Measurements from ENCODE around the gene COL6A2. TPM values are rescaled to one million over a fixed set of nuclear protein-coding genes. Genes with fewer than 3 reads are reported as not detected.
"Not testable (repeated sequence)": the region's sequence is repeated elsewhere in the genome, so short reads cannot be mapped to it uniquely, and the experiment has no call there.

Gene COL6A2
- total RNA-seq, 1 donor from 2014 or later = 120 TPM

DNA sequence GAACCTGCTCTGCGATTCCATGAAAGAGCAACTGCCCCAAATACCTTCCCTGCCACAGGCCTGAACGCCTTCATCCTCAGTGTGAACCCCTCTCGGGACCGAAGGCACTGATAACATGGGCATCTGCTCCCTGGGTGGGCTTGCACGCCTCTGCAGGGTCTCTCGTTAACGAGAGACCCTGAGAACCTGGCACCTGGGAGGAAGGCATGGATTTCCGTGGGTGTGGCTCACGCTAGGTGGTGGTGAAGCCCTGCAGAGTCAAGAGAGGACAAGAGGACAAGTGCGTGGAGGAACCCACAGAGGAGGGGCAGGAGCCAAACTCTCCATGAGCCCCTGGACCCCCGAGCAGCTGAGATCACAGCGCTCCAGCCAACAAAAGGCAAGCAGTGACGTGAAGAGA lies 26.8 kb upstream of the COL6A2 start:
- Mint-ChIP-seq H3K9me3 (ENCODE audit: unreplicated experiment) (peaks cover 2% of the 10 kb centered on the region), H3K27me3 (ENCODE audit: low read depth, unreplicated experiment) (peaks cover 24% of the 10 kb centered on the region), H3K4me1 (ENCODE audit: low read depth, unreplicated experiment) (no peaks in the 10 kb centered on the region), H3K36me3 (ENCODE audit: low read depth, unreplicated experiment) (no peaks in the 10 kb centered on the region), H3K27ac (ENCODE audit: unreplicated experiment) (no peak overlapping the region), H3K4me3 (ENCODE audit: unreplicated experiment) (no peak overlapping the region)
- DNase-seq (ENCODE audit: low read depth) = no peak
- Histone ChIP-seq H2AFZ (ENCODE audit: low read depth, low read length) (no peak overlapping the region), H3K27me3 (ENCODE audit: insufficient read depth, low read length) (no peaks in the 10 kb centered on the region), H3K4me1 (ENCODE audit: insufficient read depth, low read length) (peaks cover 15% of the 10 kb centered on the region), H3K36me3 (ENCODE audit: insufficient read depth, low read length) (no peaks in the 10 kb centered on the region), H3K4me2 (ENCODE audit: low read length) (no peak overlapping the region), H3K9ac (ENCODE audit: low read length) (no peak overlapping the region), H3K27ac (ENCODE audit: low read depth, low read length) (no peak overlapping the region), H4K20me1 (ENCODE audit: insufficient read depth, low read length) (no peaks in the 10 kb centered on the region), H3K9me3 (ENCODE audit: insufficient read depth, low read depth, low read length) (no peaks in the 10 kb centered on the region), H3K79me2 (ENCODE audit: insufficient read depth, low read length) (no peaks in the 10 kb centered on the region), H3K4me3 (ENCODE audit: insufficient read depth, low read depth, low read length) (no peak overlapping the region)
- no peak for FAIRE-seq
- TF ChIP-seq EZH2 (IDR thresholded peaks at IDR 0.05; ENCODE audit: insufficient read depth, low read length) = no peak
- TF ChIP-seq, protein P1, sequence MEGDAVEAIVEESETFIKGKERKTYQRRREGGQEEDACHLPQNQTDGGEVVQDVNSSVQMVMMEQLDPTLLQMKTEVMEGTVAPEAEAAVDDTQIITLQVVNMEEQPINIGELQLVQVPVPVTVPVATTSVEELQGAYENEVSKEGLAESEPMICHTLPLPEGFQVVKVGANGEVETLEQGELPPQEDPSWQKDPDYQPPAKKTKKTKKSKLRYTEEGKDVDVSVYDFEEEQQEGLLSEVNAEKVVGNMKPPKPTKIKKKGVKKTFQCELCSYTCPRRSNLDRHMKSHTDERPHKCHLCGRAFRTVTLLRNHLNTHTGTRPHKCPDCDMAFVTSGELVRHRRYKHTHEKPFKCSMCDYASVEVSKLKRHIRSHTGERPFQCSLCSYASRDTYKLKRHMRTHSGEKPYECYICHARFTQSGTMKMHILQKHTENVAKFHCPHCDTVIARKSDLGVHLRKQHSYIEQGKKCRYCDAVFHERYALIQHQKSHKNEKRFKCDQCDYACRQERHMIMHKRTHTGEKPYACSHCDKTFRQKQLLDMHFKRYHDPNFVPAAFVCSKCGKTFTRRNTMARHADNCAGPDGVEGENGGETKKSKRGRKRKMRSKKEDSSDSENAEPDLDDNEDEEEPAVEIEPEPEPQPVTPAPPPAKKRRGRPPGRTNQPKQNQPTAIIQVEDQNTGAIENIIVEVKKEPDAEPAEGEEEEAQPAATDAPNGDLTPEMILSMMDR (IDR thresholded peaks at IDR 0.05; ENCODE audit: insufficient read depth, low read depth, low read length) = no peak

DNA sequence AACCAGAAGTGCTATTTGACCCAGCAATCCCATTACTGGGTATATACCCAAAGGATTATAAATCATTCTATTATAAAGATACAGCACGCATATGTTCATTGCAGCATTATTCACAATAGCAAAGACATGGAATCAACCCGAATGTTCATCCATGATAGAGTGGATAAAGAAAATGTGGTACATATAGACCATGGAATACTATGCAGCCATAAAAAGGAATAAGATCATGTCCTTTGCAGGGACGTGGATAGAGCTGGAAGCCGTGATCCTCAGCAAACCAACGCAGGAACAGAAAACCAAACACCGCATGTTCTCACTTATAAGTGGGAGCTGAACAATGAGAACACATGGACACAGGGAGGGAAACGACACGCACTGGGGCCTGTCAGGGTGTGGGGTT lies 21.2 kb upstream of the COL6A2 start:
- H3K27ac ChIP-seq (ENCODE audit: low read depth, low read length); H4K20me1 ChIP-seq (ENCODE audit: insufficient read depth, low read length); H3K9me3 Mint-ChIP-seq (ENCODE audit: unreplicated experiment); H3K9me3 ChIP-seq (ENCODE audit: insufficient read depth, low read depth, low read length); H3K27ac Mint-ChIP-seq (ENCODE audit: unreplicated experiment); H3K9ac ChIP-seq (ENCODE audit: low read length); H3K36me3 ChIP-seq (ENCODE audit: insufficient read depth, low read length); H3K36me3 Mint-ChIP-seq (ENCODE audit: low read depth, unreplicated experiment); DNase-seq (ENCODE audit: low read depth); H3K79me2 ChIP-seq (ENCODE audit: insufficient read depth, low read length); H3K4me2 ChIP-seq (ENCODE audit: low read length); H3K4me3 ChIP-seq (ENCODE audit: insufficient read depth, low read depth, low read length); FAIRE-seq; H3K4me3 Mint-ChIP-seq (ENCODE audit: unreplicated experiment); H3K27me3 ChIP-seq (ENCODE audit: insufficient read depth, low read length); H3K4me1 Mint-ChIP-seq (ENCODE audit: low read depth, unreplicated experiment); H2AFZ ChIP-seq (ENCODE audit: low read depth, low read length): not testable (repeated sequence)
- H3K27me3 Mint-ChIP-seq (ENCODE audit: low read depth, unreplicated experiment) = peaks cover 12% of the 10 kb centered on the region
- peaks cover 32% of the 10 kb centered on the region for H3K4me1 ChIP-seq (ENCODE audit: insufficient read depth, low read length)

DNA sequence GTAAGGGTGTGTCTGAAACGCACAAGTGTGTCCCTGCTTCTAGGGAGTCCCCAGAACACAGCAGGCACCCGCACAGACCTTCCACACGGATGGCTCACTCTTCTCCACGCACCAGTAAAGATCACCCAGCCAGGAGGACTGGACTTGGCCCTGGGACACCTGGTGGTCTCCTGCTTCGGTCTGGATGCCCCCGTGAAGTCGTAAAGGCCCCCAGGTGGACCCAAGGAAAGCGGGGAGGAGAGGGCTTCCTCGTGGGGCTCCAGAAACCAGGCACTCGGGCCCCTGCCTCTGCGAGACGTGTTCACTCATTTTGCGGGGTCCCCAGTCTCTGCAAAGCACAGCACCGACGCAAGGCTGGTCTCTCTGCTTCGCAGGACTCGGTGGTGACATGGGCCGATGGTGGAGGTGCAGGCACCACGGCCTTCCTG lies 20.2 kb upstream of the COL6A2 start:
- Histone ChIP-seq H3K9me3 (ENCODE audit: insufficient read depth, low read depth, low read length) (no peaks in the 10 kb centered on the region), H4K20me1 (ENCODE audit: insufficient read depth, low read length) (no peaks in the 10 kb centered on the region), H3K27me3 (ENCODE audit: insufficient read depth, low read length) (no peaks in the 10 kb centered on the region), H3K36me3 (ENCODE audit: insufficient read depth, low read length) (no peaks in the 10 kb centered on the region), H3K79me2 (ENCODE audit: insufficient read depth, low read length) (no peaks in the 10 kb centered on the region), H3K4me3 (ENCODE audit: insufficient read depth, low read depth, low read length) (no peak overlapping the region), H3K4me1 (ENCODE audit: insufficient read depth, low read length) (peaks cover 34% of the 10 kb centered on the region), H2AFZ (ENCODE audit: low read depth, low read length) (no peak overlapping the region), H3K4me2 (ENCODE audit: low read length) (no peak overlapping the region), H3K9ac (ENCODE audit: low read length) (no peak overlapping the region), H3K27ac (ENCODE audit: low read depth, low read length) (no peak overlapping the region)
- Mint-ChIP-seq H3K4me3 (ENCODE audit: unreplicated experiment) (no peak overlapping the region), H3K27ac (ENCODE audit: unreplicated experiment) (no peak overlapping the region), H3K4me1 (ENCODE audit: low read depth, unreplicated experiment) (peaks cover 7% of the 10 kb centered on the region), H3K9me3 (ENCODE audit: unreplicated experiment) (peaks cover 2% of the 10 kb centered on the region), H3K27me3 (ENCODE audit: low read depth, unreplicated experiment) (peaks cover 8% of the 10 kb centered on the region), H3K36me3 (ENCODE audit: low read depth, unreplicated experiment) (peaks cover 3% of the 10 kb centered on the region)
- no peak for TF ChIP-seq EZH2 (IDR thresholded peaks at IDR 0.05; ENCODE audit: insufficient read depth, low read length)
- TF ChIP-seq, protein P1 (IDR thresholded peaks at IDR 0.05; ENCODE audit: insufficient read depth, low read depth, low read length) = no peak
- FAIRE-seq (no peak), DNase-seq (ENCODE audit: low read depth) (no peak)

Data from astrocyte (in vitro differentiated cells and primary cell).